Caco-2 (cell line): ENCODE data around the gene ZNF3. TPM values are rescaled to one million over a fixed set of nuclear protein-coding genes. Genes with fewer than 3 reads are reported as not detected.

Source experiments
- BruUV-seq: library from RNA; stranded (reverse); fragments of 400-500 nt; replicated peaks from 2 replicates; lab custom pipeline; 2021; lab: Mats Ljungman, UMichigan
- CTCF ChIA-PET: fragments of 300-600 bp; sonication (Branson Sonifier 250); formaldehyde crosslinking; loops from one replicate; lab custom pipeline; 2022; ENCODE audit warnings: antibody characterized with exemption; lab: Charles Lee
- POLR2A ChIA-PET: fragments of 300-600 bp; sonication (Branson Sonifier 250); formaldehyde crosslinking; loops from one replicate; lab custom pipeline; 2022; ENCODE audit warnings: antibody characterized with exemption; lab: Charles Lee
- DNase-seq, 2 experiments: peaks; one replicate each; pipeline versions ENCODE4 v3.0.0 to v3.0.0-alpha.2; 2020 to 2022
- H3K27me3 ChIP-seq: replicated peaks from 2 replicates; pipeline ENCODE4 v1.6.0; 2011; ENCODE audit warnings: low read length; ENCODE audit not compliant: control insufficient read depth, insufficient read depth
- H3K36me3 ChIP-seq: 2 replicates; pipeline ENCODE4 v1.5.1; 2011; ENCODE audit warnings: low read length; ENCODE audit not compliant: control insufficient read depth, insufficient read depth
- H3K4me1 ChIP-seq: fragments of 250-450 bp; sonication (Bioruptor Pico); 2 replicates; pipeline ENCODE4 v1.5.1; 2020; ENCODE audit warnings: mild to moderate bottlenecking
- H3K4me3 ChIP-seq: 2 replicates; pipeline ENCODE4 v1.5.1; 2011; ENCODE audit warnings: low read depth, mild to moderate bottlenecking, control low read depth, low read length
- H3K9me3 ChIP-seq: fragments of 250-450 bp; sonication (Bioruptor Pico); 2 replicates; pipeline ENCODE4 v1.5.1; 2020; ENCODE audit warnings: mild to moderate bottlenecking, moderate library complexity
- H3K27ac Mint-ChIP-seq: one replicate; pipeline ENCODE4 v1.8.0; 2022; ENCODE audit warnings: mixed read lengths; ENCODE audit not compliant: unreplicated experiment
- H3K27me3 Mint-ChIP-seq: one replicate; pipeline ENCODE4 v1.8.0; 2022; ENCODE audit warnings: mixed read lengths; ENCODE audit not compliant: insufficient read depth, unreplicated experiment
- H3K36me3 Mint-ChIP-seq: one replicate; pipeline ENCODE4 v1.8.0; 2022; ENCODE audit warnings: mild to moderate bottlenecking, mixed read lengths; ENCODE audit not compliant: insufficient read depth, unreplicated experiment
- H3K4me1 Mint-ChIP-seq: one replicate; pipeline ENCODE4 v1.8.0; 2022; ENCODE audit warnings: low read depth, mixed read lengths; ENCODE audit not compliant: unreplicated experiment
- H3K4me3 Mint-ChIP-seq: one replicate; pipeline ENCODE4 v1.8.0; 2022; ENCODE audit warnings: mild to moderate bottlenecking, moderate library complexity, mixed read lengths; ENCODE audit not compliant: unreplicated experiment
- H3K9me3 Mint-ChIP-seq: one replicate; pipeline ENCODE4 v1.8.0; 2022; ENCODE audit warnings: mixed read lengths; ENCODE audit not compliant: unreplicated experiment
- CTCF ChIP-seq, 2 experiments: fragments of 200-600 bp in 1 of 2; IDR thresholded peaks; 1 replicate in 1 of 2; 2 replicates in 1 of 2; pipeline versions ENCODE4 v1.5.1 to v1.8.0; 2011 to 2022; ENCODE audit warnings: antibody characterized with exemption in 1 of 2, control low read depth in 1 of 2, inconsistent platforms in 1 of 2, low read depth in 1 of 2, low read length in 1 of 2, mild to moderate bottlenecking in 1 of 2, moderate library complexity in 1 of 2; ENCODE audit not compliant: insufficient read depth in 1 of 2, severe bottlenecking in 1 of 2, unreplicated experiment in 1 of 2
- intact Hi-C: fragments of 100-400 bp; cut with micrococcal nuclease; formaldehyde crosslinking; loops from one replicate; pipeline ENCODE4 v1.10.0; 2022; ENCODE audit not compliant: unreplicated experiment
- total RNA-seq: library from RNA; stranded (reverse); gene quantifications from 2 replicates; pipeline ENCODE4 v1.2.3, GENCODE V29; 2022

ZNF3 gene
- total RNA-seq, 1 experiment from 2014 or later = 37.8 TPM

- no peak for DNase-seq
- Histone ChIP-seq H3K36me3 (peaks cover 7% of the 10 kb centered on the region), H3K9me3 (no peaks in the 10 kb centered on the region), H3K27me3 (no peaks in the 10 kb centered on the region), H3K4me3 (no peak overlapping the region), H3K4me1 (peaks cover 5% of the 10 kb centered on the region; the same call in 1 of the 2 replicates)
- Mint-ChIP-seq H3K4me1 (peaks cover 20% of the 10 kb centered on the region), H3K36me3 (peaks cover 82% of the 10 kb centered on the region), H3K4me3 (peak overlapping the region; percentile 95), H3K27ac (peak overlapping the region; percentile 99), H3K27me3 (no peaks in the 10 kb centered on the region), H3K9me3 (no peaks in the 10 kb centered on the region)
- no peak for TF ChIP-seq CTCF (IDR thresholded peaks at IDR 0.05; ENCODE audit: insufficient read depth in 1 of 2, low read depth in 1 of 2, low read length in 1 of 2, severe bottlenecking in 1 of 2, unreplicated experiment in 1 of 2)
- POLR2A ChIA-PET = interaction anchor here (0.6 to 2.4 kb wide), 4 partner anchors 21 to 462 kb away, joined by 3 to 13 read pairs (median 6); no protein-coding TSS in a partner anchor
- intact Hi-C loops = no loop called here
- CTCF ChIA-PET = interaction anchor here (0.7 kb wide), 1 partner anchor 59 kb away, joined by 4 read pairs; no protein-coding TSS in a partner anchor
- no TSS peak for BruUV-seq
These were observed 21.7 kb upstream of the ZNF3 start for GRCh38 chr7:100102950-100103840.

DNA sequence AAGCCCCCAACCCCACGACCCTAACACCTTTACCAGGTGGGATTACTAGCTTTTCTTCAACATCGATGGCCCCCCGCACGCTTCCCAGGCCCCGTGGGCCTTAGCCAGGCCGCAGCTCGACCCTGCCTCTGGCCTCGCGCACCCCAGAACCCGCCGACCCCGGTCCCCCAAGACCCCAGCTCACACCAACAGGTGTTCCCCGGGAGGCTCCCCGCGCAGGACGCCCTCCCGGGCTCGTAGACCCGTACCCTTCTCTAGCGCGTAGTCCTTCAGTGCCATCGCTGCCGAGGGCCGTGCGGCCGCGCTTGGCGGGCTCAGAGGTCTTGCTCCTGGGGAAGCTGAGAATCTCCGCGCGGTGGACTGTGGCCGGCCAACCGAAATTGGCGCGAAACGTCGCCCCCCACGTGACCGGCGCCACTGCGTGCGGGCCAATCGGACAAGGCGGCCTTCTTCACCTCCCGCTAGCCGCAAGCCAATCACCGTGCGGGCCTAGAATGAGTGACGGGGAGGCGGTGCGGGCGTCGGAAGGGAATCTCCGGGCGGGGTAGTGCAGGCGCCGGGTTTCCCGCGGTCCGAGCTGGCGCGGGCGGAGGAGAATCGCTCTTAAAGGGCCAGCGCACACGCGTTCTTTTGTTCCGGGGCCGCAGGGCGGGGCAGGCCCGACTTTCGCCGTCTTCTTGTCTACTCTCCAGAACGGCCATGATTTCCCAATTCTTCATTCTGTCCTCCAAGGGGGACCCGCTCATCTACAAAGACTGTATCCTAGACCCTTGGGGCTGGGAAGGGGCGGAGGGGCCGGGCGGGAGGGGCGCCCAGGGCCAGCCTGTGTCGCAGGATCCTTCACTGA lies 19.7 kb upstream of the ZNF3 start, which contains the start of the genes AP4M1 and MCM7:
TSS of gene AP4M1 (plus strand) at position 628 of the 847 bp plus-strand sequence. CDS start at position 700, 72 bp downstream.
TSS of gene MCM7 (minus strand) at position 382 of the 847 bp plus-strand sequence. CDS start at position 279, 103 bp downstream.
- DNase-seq = peak; percentile 99 to 100
- Histone ChIP-seq H3K4me1 (peaks cover 5% of the 10 kb centered on the region; the same call in 1 of the 2 replicates), H3K27me3 (no peaks in the 10 kb centered on the region), H3K36me3 (peaks cover 14% of the 10 kb centered on the region), H3K9me3 (no peaks in the 10 kb centered on the region), H3K4me3 (peak within 1 kb of the TSS; percentile 93)
- Mint-ChIP-seq H3K9me3 (no peaks in the 10 kb centered on the region), H3K27ac (peak within 1 kb of the TSS; percentile 99), H3K4me3 (peak within 1 kb of the TSS; percentile 95), H3K27me3 (no peaks in the 10 kb centered on the region), H3K36me3 (peaks cover 84% of the 10 kb centered on the region), H3K4me1 (peaks cover 23% of the 10 kb centered on the region)
- no peak for TF ChIP-seq CTCF (IDR thresholded peaks at IDR 0.05; ENCODE audit: insufficient read depth in 1 of 2, low read depth in 1 of 2, low read length in 1 of 2, severe bottlenecking in 1 of 2, unreplicated experiment in 1 of 2)
- BruUV-seq = TSS peak; percentile 46
- CTCF ChIA-PET = interaction anchor here (0.5 to 2.2 kb wide), 6 partner anchors 11 to 327 kb away, joined by 3 to 8 read pairs (median 4); partner anchors contain the start of gene ZCWPW1
- POLR2A ChIA-PET = interaction anchor here (0.6 to 2.7 kb wide), 14 partner anchors 9 to 100 kb away, joined by 3 to 23 read pairs (median 6); partner anchors contain the start of genes LAMTOR4, MBLAC1 and ZSCAN21
- intact Hi-C loops = loop anchor here (1.0 to 2.0 kb wide), 2 partner anchors 20 to 24 kb away; partner anchors contain the start of gene ZNF3
